Uterus (tissue), 4 donors: ENCODE results near the gene SERPINI1. TPM values are rescaled to one million over a fixed set of nuclear protein-coding genes. Genes with fewer than 3 reads are reported as not detected.

Source experiments
- DNase-seq, 2 donors: peaks; one replicate each; pipeline ENCODE4 v3.0.0-alpha.2; 2019 to 2020
- H3K27ac ChIP-seq, 2 donors: fragments of 200-600 bp; sonication (generic); 1 replicate in 1 of 2; 2 replicates in 1 of 2; pipeline ENCODE4 v1.5.1; 2016 to 2018
- H3K27me3 ChIP-seq, 2 donors: fragments of 200-600 bp; sonication (generic); one replicate each; pipeline ENCODE4 v1.5.1; 2018 to 2019; ENCODE audit warnings: control low read depth in 1 of 2
- H3K36me3 ChIP-seq, 2 donors: fragments of 200-600 bp; sonication (generic); one replicate each; pipeline ENCODE4 v1.5.1; 2019; ENCODE audit warnings: control low read depth in 1 of 2
- H3K4me1 ChIP-seq, 2 donors: fragments of 200-600 bp; sonication (generic); one replicate each; pipeline ENCODE4 v1.5.1; 2018 to 2019; ENCODE audit warnings: control low read depth in 1 of 2
- H3K4me3 ChIP-seq, 2 donors: fragments of 200-600 bp; sonication (generic); 1 replicate in 1 of 2; 2 replicates in 1 of 2; pipeline ENCODE4 v1.5.1; 2018 to 2019; ENCODE audit warnings: mild to moderate bottlenecking in 1 of 2
- H3K9me3 ChIP-seq, 2 donors: fragments of 200-600 bp; sonication (generic); one replicate each; pipeline ENCODE4 v1.5.1; 2019; ENCODE audit warnings: control low read depth in 1 of 2
- POLR2A ChIP-seq, 2 donors: fragments of 450-650 bp; IDR thresholded peaks; one replicate each; pipeline ENCODE4 v1.6.1; 2016; ENCODE audit warnings: antibody characterized with exemption in 2 of 2, mild to moderate bottlenecking in 1 of 2, moderate library complexity in 1 of 2
- intact Hi-C: fragments of 100-400 bp; cut with DNase I; formaldehyde crosslinking; loops from one replicate; pipeline ENCODE4 v1.15.1; 2023; ENCODE audit warnings: low total_unique reads
- total RNA-seq, 4 donors: library from RNA; depleted of rRNA in 3 of 4; stranded (reverse); fragments of >200 nt in 3 of 4; gene quantifications; one replicate each; pipeline versions ENCODE4 v1.1.0 to v1.2.4, GENCODE V29; 2014 to 2023
- TF ChIP-seq, protein P1 (sequence below), 4 experiments: fragments of 200-600 bp in 2 of 4; fragments of 450-650 bp in 2 of 4; sonication (generic) in 2 of 4; IDR thresholded peaks; one replicate each; pipeline ENCODE4 v1.5.1; 2016 to 2019; ENCODE audit warnings: antibody characterized with exemption in 4 of 4, mild to moderate bottlenecking in 2 of 4, moderate library complexity in 1 of 4
- donor health status: DM: yes; HTN: yes; CAD: no.

The SERPINI1 gene
- total RNA-seq, 4 donors from 2014 or later, result 2.9 to 35.0 (median 8.8) TPM

GRCh38 chr3:167749209-167749608 lies 13.7 kb downstream of the SERPINI1 start:
- TF ChIP-seq, protein P1, sequence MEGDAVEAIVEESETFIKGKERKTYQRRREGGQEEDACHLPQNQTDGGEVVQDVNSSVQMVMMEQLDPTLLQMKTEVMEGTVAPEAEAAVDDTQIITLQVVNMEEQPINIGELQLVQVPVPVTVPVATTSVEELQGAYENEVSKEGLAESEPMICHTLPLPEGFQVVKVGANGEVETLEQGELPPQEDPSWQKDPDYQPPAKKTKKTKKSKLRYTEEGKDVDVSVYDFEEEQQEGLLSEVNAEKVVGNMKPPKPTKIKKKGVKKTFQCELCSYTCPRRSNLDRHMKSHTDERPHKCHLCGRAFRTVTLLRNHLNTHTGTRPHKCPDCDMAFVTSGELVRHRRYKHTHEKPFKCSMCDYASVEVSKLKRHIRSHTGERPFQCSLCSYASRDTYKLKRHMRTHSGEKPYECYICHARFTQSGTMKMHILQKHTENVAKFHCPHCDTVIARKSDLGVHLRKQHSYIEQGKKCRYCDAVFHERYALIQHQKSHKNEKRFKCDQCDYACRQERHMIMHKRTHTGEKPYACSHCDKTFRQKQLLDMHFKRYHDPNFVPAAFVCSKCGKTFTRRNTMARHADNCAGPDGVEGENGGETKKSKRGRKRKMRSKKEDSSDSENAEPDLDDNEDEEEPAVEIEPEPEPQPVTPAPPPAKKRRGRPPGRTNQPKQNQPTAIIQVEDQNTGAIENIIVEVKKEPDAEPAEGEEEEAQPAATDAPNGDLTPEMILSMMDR (IDR thresholded peaks at IDR 0.05), result no peak
- no peak overlapping the region for H3K27ac ChIP-seq
- H3K9me3 ChIP-seq, result no peaks in the 10 kb centered on the region
- DNase-seq, result no peak
- H3K4me1 ChIP-seq, result no peaks in the 10 kb centered on the region
- H3K36me3 ChIP-seq, result no peaks in the 10 kb centered on the region
- intact Hi-C loops, result no loop called here
- no peaks in the 10 kb centered on the region for H3K27me3 ChIP-seq
- H3K4me3 ChIP-seq, result no peak overlapping the region

- TF ChIP-seq, protein P1 (IDR thresholded peaks at IDR 0.05), result no peak
- no peak for TF ChIP-seq POLR2A (IDR thresholded peaks at IDR 0.05)
- DNase-seq, result no peak
- Histone ChIP-seq H3K27ac (no peak overlapping the region), H3K4me3 (no peak overlapping the region), H3K36me3 (no peaks in the 10 kb centered on the region), H3K4me1 (no peaks in the 10 kb centered on the region), H3K9me3 (no peaks in the 10 kb centered on the region), H3K27me3 (no peaks in the 10 kb centered on the region)
- intact Hi-C loops, result no loop called here
Observed at GRCh38 chr3:167749728-167750127, 14.2 kb downstream of the SERPINI1 start.

- no peaks in the 10 kb centered on the region for H3K27me3 ChIP-seq
- no peak overlapping the region for H3K27ac ChIP-seq
- H3K36me3 ChIP-seq, result no peaks in the 10 kb centered on the region
- H3K4me1 ChIP-seq, result no peaks in the 10 kb centered on the region
- DNase-seq, result no peak
- TF ChIP-seq POLR2A (IDR thresholded peaks at IDR 0.05), result no peak
- TF ChIP-seq, protein P1 (IDR thresholded peaks at IDR 0.05), result no peak
- H3K9me3 ChIP-seq, result no peaks in the 10 kb centered on the region
- H3K4me3 ChIP-seq, result no peak overlapping the region
- intact Hi-C loops, result no loop called here
Observed at GRCh38 chr3:167750272-167750971, 14.9 kb downstream of the SERPINI1 start.

DNA sequence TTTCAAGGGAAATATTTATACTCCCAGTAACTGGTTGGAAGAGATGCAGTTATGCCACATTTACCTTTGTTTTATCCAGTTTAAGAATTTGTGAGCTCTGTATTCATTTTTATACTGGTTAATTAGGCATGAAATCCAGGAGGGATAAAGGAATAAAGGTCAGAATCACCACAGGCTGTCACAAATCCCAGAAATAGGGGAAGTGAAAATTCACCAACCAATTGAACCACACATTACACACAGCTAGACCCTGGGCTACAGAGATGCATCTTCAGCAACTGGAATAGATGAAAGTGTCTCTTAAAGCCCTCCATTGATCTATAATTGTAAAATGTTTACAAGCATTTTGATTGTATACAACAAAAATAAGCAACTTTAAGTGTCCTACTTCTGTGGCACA lies 18.5 kb downstream of the SERPINI1 start:
- Histone ChIP-seq H3K4me3 (no peak overlapping the region), H3K36me3 (no peaks in the 10 kb centered on the region), H3K9me3 (no peaks in the 10 kb centered on the region), H3K27ac (no peak overlapping the region), H3K27me3 (no peaks in the 10 kb centered on the region), H3K4me1 (no peaks in the 10 kb centered on the region)
- no peak for TF ChIP-seq POLR2A (IDR thresholded peaks at IDR 0.05)
- TF ChIP-seq, protein P1 (IDR thresholded peaks at IDR 0.05), result no peak
- DNase-seq, result no peak
- intact Hi-C loops, result no loop called here

DNA sequence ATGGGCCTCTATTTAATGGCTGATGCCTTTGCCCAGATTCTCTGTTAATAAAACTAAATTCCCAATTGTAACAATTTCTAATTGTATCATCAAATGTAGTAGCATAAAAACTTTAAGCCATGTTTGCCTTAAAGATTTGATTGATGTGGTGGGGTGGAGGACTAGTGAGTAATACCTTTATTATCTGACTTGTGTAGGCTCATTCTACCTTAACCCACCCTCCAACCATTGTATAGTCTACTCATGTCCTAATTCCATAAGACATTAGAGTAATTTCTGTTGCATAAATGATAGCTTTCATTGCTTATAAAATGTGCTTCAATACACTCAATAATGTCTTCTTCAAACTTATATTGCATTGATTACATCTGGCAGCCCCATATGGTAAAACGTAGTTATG lies 25.8 kb downstream of the SERPINI1 start:
- DNase-seq, result no peak
- H3K27me3 ChIP-seq, result no peaks in the 10 kb centered on the region
- intact Hi-C loops, result no loop called here
- H3K4me1 ChIP-seq, result no peaks in the 10 kb centered on the region
- H3K9me3 ChIP-seq, result no peaks in the 10 kb centered on the region
- no peaks in the 10 kb centered on the region for H3K36me3 ChIP-seq
- no peak overlapping the region for H3K4me3 ChIP-seq
- H3K27ac ChIP-seq, result no peak overlapping the region
- TF ChIP-seq POLR2A (IDR thresholded peaks at IDR 0.05), result no peak
- TF ChIP-seq, protein P1 (IDR thresholded peaks at IDR 0.05), result no peak
